ENCODE results near the gene ZNF880. TPM values are rescaled to one million over a fixed set of nuclear protein-coding genes. Genes with fewer than 3 reads are reported as not detected.

ZNF880 gene
- total RNA-seq, 1 experiment from 2014 or later, result 10.9 TPM

- in situ Hi-C loops (cut with HindIII; ENCODE audit: low pct_unique_long_range_greater_than_20kb, low sequenced_read_pairs) (no loop called here), intact Hi-C loops (cut with micrococcal nuclease; ENCODE audit: unreplicated experiment) (no loop called here)
- ChIA-PET POLR2A (interaction anchor here (0.6 kb wide), 1 partner anchor 133 kb away, joined by 3 read pairs; no protein-coding TSS in a partner anchor), CTCF (no interaction called here)
- no TSS peak for BruUV-seq (replicated peaks)
- Histone ChIP-seq H3K9me3 (ENCODE audit: control insufficient read depth, insufficient read depth, low read depth, low read length) (no peaks in the 10 kb centered on the region), H3K27ac (ENCODE audit: low read length) (no peak within 1 kb of the TSS), H3K36me3 (ENCODE audit: control insufficient read depth, insufficient read depth, low read length) (no peaks in the 10 kb centered on the region), H3K4me1 (ENCODE audit: control insufficient read depth, insufficient read depth, low read length) (no peaks in the 10 kb centered on the region), H3K27me3 (ENCODE audit: control insufficient read depth, insufficient read depth, low read length) (no peaks in the 10 kb centered on the region), H3K4me3 (ENCODE audit: low read depth in 2 of 2, low read length in 2 of 2) (no peak within 1 kb of the TSS)
- TF ChIP-seq TCF7L2 (IDR thresholded peaks at IDR 0.05; ENCODE audit: low read depth, low read length) (no peak), SIN3A (IDR thresholded peaks at IDR 0.05; ENCODE audit: borderline replicate concordance, insufficient read depth, low read depth, low read length) (no peak), REST (IDR thresholded peaks at IDR 0.05; ENCODE audit: insufficient read depth in 1 of 2, low read depth in 2 of 2, low read length in 1 of 2) (no peak), CTCF (IDR thresholded peaks at IDR 0.05) (no peak), POLR2AphosphoS5 (IDR thresholded peaks at IDR 0.05; ENCODE audit: low read depth, low read length) (no peak)
- DNase-seq (ENCODE audit: low read depth, low spot score) (no peak), ATAC-seq (no peak)
These were observed 59.2 kb downstream of the ZNF880 start, which contains the start of gene ZNF534 for GRCh38 chr19:52428937-52429336. ZNF534 (plus strand) TSS chr19:52429148; CDS start chr19:52431475, 2,327 bp downstream.

Other genes starting within 250 kb of the ZNF880 start
- 5.3 TPM for gene ZNF616, start 230.0 kb upstream of the ZNF880 start, total RNA-seq (2021; ENCODE audit: unreplicated experiment)
- 6.3 TPM for gene ZNF836, start 198.3 kb upstream of the ZNF880 start, total RNA-seq (2021; ENCODE audit: unreplicated experiment)
- 146 TPM for gene PPP2R1A, start 179.9 kb upstream of the ZNF880 start, total RNA-seq (2021; ENCODE audit: unreplicated experiment)
- gene ZNF766, start 100.3 kb upstream of the ZNF880 start, total RNA-seq (2021; ENCODE audit: unreplicated experiment), result 13.9 TPM
- gene ZNF480, start 72.8 kb upstream of the ZNF880 start, total RNA-seq (2021; ENCODE audit: unreplicated experiment), result 11.5 TPM
- not detected for gene ZNF610, start 33.7 kb upstream of the ZNF880 start, total RNA-seq (2021; ENCODE audit: unreplicated experiment)
- 9.3 TPM for gene ZNF528, start 27.9 kb downstream of the ZNF880 start, total RNA-seq (2021; ENCODE audit: unreplicated experiment)
- gene ZNF534, start 59.2 kb downstream of the ZNF880 start, total RNA-seq (2021; ENCODE audit: unreplicated experiment), result not detected
- not detected for gene ZNF578, start 83.6 kb downstream of the ZNF880 start, total RNA-seq (2021; ENCODE audit: unreplicated experiment)
- 19.1 TPM for gene ZNF808, start 157.7 kb downstream of the ZNF880 start, total RNA-seq (2021; ENCODE audit: unreplicated experiment)
- 16.4 TPM for gene ZNF701, start 200.4 kb downstream of the ZNF880 start, total RNA-seq (2021; ENCODE audit: unreplicated experiment)

Measured in Panc1 (cell line).